ENCODE measurements around the gene PHC2. TPM values are rescaled to one million over a fixed set of nuclear protein-coding genes. Genes with fewer than 3 reads are reported as not detected.

PHC2 gene
- total RNA-seq, 4 donors from 2014 or later, result 118 to 164 (median 139) TPM

- no peak for TF ChIP-seq CTCF (IDR thresholded peaks at IDR 0.05; ENCODE audit: low read depth)
These were observed 67.9 kb downstream of the PHC2 start for GRCh38 chr1:33363021-33363420.

GRCh38 chr1:33361532-33362235 lies 69.2 kb downstream of the PHC2 start:
- TF ChIP-seq CTCF (IDR thresholded peaks at IDR 0.05; ENCODE audit: low read depth), result no peak

GRCh38 chr1:33360367-33360766 lies 70.5 kb downstream of the PHC2 start:
- TF ChIP-seq CTCF (IDR thresholded peaks at IDR 0.05; ENCODE audit: low read depth), result no peak

- TF ChIP-seq CTCF (IDR thresholded peaks at IDR 0.05; ENCODE audit: low read depth), result no peak
These were observed 71.0 kb downstream of the PHC2 start for GRCh38 chr1:33359931-33360330.

GRCh38 chr1:33358795-33359503 lies 71.9 kb downstream of the PHC2 start:
- TF ChIP-seq CTCF (IDR thresholded peaks at IDR 0.05; ENCODE audit: low read depth), result no peak

- TF ChIP-seq CTCF (IDR thresholded peaks at IDR 0.05; ENCODE audit: low read depth), result no peak
These were observed 72.6 kb downstream of the PHC2 start for GRCh38 chr1:33358114-33358794.

GRCh38 chr1:33357099-33357498 lies 73.8 kb downstream of the PHC2 start:
- no peak for TF ChIP-seq CTCF (IDR thresholded peaks at IDR 0.05; ENCODE audit: low read depth)

All from subcutaneous adipose tissue (tissue), 4 donors.